ENCODE results near the gene GALNT13. TPM values are rescaled to one million over a fixed set of nuclear protein-coding genes. Genes with fewer than 3 reads are reported as not detected.

GALNT13 gene
- total RNA-seq, 1 donor from 2014 or later = not detected

DNA sequence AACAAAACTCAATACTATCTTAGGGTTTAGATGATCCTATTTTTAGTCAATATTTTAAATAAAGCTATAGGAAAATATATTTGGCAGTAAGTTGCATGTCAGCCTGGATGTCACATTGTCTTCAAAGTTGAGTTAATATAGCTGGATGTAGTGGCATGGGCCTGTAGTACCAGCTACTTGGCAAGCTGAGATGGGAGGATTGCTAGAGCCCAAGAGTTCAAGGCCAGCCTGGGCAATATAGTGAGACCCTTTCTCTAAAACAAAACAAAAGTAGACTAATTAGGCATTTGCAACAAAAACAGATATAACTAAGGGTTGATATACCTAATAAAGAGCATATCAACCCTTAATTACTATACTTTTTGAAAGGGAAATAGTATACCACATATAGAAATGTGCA is 572.2 kb downstream of the GALNT13 start:
- H3K4me3 Mint-ChIP-seq (ENCODE audit: low read depth) = no peak overlapping the region

DNA sequence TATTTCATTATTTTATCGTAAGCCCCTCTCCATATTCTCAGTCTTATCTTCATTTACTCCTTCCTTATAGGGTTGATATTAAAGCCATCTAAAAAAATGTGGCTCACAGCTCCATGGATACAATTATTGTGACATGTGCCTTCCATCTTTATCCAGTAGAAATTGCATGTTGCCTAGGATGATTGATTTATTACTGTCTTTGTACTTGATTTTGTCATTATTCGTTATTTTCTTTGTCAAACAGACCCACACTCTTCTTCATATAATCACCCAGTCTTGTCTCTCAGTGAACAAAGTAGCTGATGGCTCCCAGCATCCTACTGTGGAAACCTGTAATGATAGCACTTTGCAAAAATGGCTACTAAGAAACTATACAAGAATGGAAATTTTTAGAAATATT is 574.6 kb downstream of the GALNT13 start:
- Mint-ChIP-seq H3K4me1 (ENCODE audit: low read depth) (no peaks in the 10 kb centered on the region), H3K36me3 (ENCODE audit: low read depth) (no peaks in the 10 kb centered on the region), H3K4me3 (ENCODE audit: low read depth) (no peak overlapping the region), H3K27ac (no peak overlapping the region), H3K9me3 (no peaks in the 10 kb centered on the region), H3K27me3 (ENCODE audit: low read depth) (no peaks in the 10 kb centered on the region)
- intact Hi-C loops (cut with micrococcal nuclease) = no loop called here
- DNase-seq (ENCODE audit: low spot score) = no peak

More for the DNA sequence above, 572.2 kb downstream of the GALNT13 start:
- intact Hi-C loops (cut with micrococcal nuclease) = no loop called here
- Mint-ChIP-seq H3K36me3 (ENCODE audit: low read depth) (no peaks in the 10 kb centered on the region), H3K9me3 (no peaks in the 10 kb centered on the region), H3K27ac (no peak overlapping the region), H3K4me1 (ENCODE audit: low read depth) (no peaks in the 10 kb centered on the region), H3K27me3 (ENCODE audit: low read depth) (no peaks in the 10 kb centered on the region)
- no peak for DNase-seq (ENCODE audit: low spot score)

DNA sequence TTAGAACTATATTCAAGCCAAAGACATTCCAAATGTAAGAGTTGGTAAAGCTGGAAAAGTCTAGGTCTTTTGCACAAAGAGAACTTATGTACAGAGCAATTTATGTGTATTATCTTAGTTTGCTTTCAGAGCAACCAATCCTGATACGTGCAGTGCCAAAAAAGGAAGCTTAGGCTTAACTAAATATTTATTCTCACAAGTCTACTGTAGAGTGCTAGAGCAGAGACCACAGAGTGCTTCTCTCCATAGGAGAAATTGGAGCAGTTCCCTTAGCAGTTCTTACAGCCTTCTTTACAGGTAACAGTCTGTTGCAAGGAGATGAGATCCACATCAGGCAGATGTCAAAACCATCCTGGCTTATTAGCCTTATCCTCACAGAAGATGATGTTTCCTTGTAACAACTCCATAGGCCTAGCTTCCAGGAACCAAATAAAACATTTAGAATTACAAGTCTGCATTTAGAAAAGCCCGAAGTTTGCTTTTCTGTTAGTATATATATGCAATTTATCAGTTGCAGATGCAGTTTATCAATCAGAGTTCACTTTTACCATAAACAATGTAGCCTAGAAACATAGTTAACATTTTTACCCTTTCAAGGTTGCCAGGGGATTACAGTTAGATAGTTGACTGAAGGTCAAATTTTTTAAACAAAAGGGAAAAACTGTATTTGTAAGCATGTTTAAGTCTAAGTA is 576.2 kb downstream of the GALNT13 start:
- Mint-ChIP-seq H3K27ac (no peak overlapping the region), H3K36me3 (ENCODE audit: low read depth) (no peaks in the 10 kb centered on the region), H3K27me3 (ENCODE audit: low read depth) (no peaks in the 10 kb centered on the region), H3K9me3 (no peaks in the 10 kb centered on the region), H3K4me3 (ENCODE audit: low read depth) (no peak overlapping the region), H3K4me1 (ENCODE audit: low read depth) (no peaks in the 10 kb centered on the region)
- DNase-seq (ENCODE audit: low spot score) = no peak
- intact Hi-C loops (cut with micrococcal nuclease) = no loop called here

DNA sequence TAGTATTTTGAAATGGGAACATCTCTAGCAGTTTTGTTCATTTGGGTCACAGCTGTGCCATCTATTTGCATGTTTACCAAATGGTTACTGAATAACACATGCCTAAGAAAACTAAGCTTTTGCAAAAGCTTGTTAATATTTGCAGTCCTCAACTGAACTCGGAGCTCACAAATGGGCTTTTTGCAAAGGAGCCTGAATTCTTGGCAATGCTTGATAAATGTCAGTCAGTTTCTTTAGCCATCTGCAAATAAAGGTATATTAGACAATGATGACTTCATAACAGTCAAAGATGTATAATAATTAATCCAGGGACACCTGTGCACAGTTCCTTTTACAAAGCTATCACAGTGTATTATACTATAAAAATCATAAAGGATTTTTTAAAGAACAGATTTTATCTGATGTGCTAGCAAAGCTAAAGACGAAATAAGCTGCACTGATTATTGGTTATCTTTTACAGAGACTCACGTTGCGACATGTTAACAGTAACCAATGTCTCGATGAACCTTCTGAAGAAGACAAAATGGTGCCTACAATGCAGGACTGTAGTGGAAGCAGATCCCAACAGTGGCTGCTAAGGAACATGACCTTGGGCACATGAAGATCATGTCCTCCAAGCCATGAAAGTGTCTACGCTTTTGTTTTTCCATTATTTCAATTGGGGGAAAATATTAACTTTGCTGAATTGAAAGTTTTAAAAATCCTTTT is 578.4 kb downstream of the GALNT13 start:
- no peak for DNase-seq (ENCODE audit: low spot score)
- Mint-ChIP-seq H3K9me3 (no peaks in the 10 kb centered on the region), H3K36me3 (ENCODE audit: low read depth) (no peaks in the 10 kb centered on the region), H3K4me3 (ENCODE audit: low read depth) (no peak overlapping the region), H3K4me1 (ENCODE audit: low read depth) (no peaks in the 10 kb centered on the region), H3K27ac (no peak overlapping the region), H3K27me3 (ENCODE audit: low read depth) (no peaks in the 10 kb centered on the region)
- intact Hi-C loops (cut with micrococcal nuclease) = no loop called here

DNA sequence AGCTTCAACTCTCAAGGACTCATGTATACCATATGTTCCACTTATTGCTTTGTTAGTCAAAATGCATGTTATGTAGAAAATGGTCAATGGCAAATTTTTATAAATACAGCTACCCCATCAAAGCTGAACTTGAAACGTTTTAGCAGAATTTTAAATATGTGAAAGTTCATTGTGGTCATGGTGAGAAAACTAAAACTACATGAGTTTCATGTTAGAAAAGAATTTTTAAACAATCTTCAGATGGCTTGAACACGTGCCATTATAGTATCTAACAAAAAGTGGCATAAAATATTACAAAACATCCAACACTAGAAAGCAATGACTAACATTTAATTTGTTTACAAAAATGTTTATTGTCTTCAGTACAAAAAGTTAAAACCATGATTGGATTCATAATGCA is 580.7 kb downstream of the GALNT13 start:
- peaks cover 2% of the 10 kb centered on the region for H3K4me1 Mint-ChIP-seq (ENCODE audit: low read depth)
- H3K9me3 Mint-ChIP-seq = no peaks in the 10 kb centered on the region
- H3K27me3 Mint-ChIP-seq (ENCODE audit: low read depth) = no peaks in the 10 kb centered on the region
- no peak for DNase-seq (ENCODE audit: low spot score)
- no peaks in the 10 kb centered on the region for H3K36me3 Mint-ChIP-seq (ENCODE audit: low read depth)
- no peak overlapping the region for H3K4me3 Mint-ChIP-seq (ENCODE audit: low read depth)
- H3K27ac Mint-ChIP-seq = no peak overlapping the region
- intact Hi-C loops (cut with micrococcal nuclease) = no loop called here

DNA sequence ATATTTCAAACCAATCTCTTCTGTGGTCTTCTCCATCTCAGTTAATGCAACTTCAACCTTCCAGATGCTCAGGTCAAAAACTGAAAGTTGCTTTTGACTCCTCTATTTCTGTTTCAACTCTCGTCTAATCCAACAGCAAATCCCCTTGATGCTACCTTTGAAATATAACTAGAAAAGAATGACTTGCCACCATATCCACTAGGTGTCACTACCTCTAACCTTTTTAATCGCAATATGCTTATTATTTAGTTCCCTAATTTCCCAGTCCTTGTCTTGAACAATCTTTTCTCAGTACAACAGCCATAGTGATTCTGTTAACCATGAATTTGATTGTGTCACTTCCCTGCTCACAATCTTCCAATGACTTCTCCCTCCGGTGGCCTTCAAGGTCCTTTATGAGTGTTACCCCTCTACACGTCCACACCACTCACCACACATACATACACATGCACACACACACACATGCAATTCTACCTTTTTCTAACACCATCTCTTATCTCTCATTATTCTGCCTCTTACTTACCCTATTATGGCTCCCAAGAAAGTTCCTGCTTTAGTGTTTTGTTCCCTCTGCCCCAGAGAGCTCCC is 581.3 kb downstream of the GALNT13 start:
- H3K4me3 Mint-ChIP-seq (ENCODE audit: low read depth) = no peak overlapping the region
- intact Hi-C loops (cut with micrococcal nuclease) = no loop called here
- no peak for DNase-seq (ENCODE audit: low spot score)
- no peaks in the 10 kb centered on the region for H3K27me3 Mint-ChIP-seq (ENCODE audit: low read depth)
- no peaks in the 10 kb centered on the region for H3K9me3 Mint-ChIP-seq
- no peak overlapping the region for H3K27ac Mint-ChIP-seq
- peaks cover 2% of the 10 kb centered on the region for H3K4me1 Mint-ChIP-seq (ENCODE audit: low read depth)
- H3K36me3 Mint-ChIP-seq (ENCODE audit: low read depth) = no peaks in the 10 kb centered on the region

DNA sequence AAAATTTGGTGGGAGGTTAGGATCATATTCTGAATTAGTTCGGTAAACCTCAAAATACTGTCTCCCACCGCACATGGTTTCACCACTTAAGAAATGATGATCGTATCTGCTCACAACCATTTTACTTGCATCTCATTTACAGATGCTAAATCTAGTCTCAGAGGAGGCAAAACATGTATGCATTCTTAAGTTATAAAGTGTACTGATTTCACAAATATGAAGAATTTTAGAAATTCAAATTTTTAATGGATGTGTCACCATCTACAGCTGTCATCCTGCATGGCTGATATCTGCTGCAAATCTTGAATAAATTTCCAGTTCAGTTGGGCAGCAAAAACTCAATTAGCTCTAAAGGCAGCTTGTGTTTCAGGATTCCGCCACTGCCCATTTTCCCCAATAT is 583.4 kb downstream of the GALNT13 start:
- intact Hi-C loops (cut with micrococcal nuclease) = no loop called here
- H3K36me3 Mint-ChIP-seq (ENCODE audit: low read depth) = no peaks in the 10 kb centered on the region

DNA sequence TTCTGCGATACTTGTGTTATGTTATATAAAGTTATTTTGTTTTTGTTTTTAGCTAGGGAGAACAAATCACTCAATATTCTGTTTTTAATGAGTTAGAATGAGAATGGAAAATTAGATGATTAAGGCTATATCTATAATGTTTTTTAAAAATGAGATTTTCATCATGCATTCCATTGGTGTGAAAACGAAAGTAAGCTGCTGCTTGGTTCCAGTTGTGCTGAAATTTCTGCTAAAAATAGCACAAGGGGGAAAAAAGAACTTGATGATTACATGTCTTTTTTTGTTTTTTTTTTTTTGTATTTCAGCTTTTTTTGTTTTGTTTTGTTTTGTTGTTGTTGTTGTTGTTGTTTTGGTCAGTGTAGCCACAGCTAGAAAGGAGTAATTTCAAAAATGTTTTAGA is 584.1 kb downstream of the GALNT13 start:
- Mint-ChIP-seq H3K27ac (no peak overlapping the region), H3K27me3 (ENCODE audit: low read depth) (no peaks in the 10 kb centered on the region), H3K4me1 (ENCODE audit: low read depth) (peaks cover 2% of the 10 kb centered on the region), H3K9me3 (no peaks in the 10 kb centered on the region), H3K4me3 (ENCODE audit: low read depth) (no peak overlapping the region), H3K36me3 (ENCODE audit: low read depth) (no peaks in the 10 kb centered on the region)
- no peak for DNase-seq (ENCODE audit: low spot score)
- intact Hi-C loops (cut with micrococcal nuclease) = no loop called here

More for the DNA sequence above, 583.4 kb downstream of the GALNT13 start:
- H3K27me3 Mint-ChIP-seq (ENCODE audit: low read depth) = no peaks in the 10 kb centered on the region
- H3K4me1 Mint-ChIP-seq (ENCODE audit: low read depth) = peaks cover 2% of the 10 kb centered on the region
- H3K4me3 Mint-ChIP-seq (ENCODE audit: low read depth) = no peak overlapping the region
- no peaks in the 10 kb centered on the region for H3K9me3 Mint-ChIP-seq
- H3K27ac Mint-ChIP-seq = no peak overlapping the region
- DNase-seq (ENCODE audit: low spot score) = no peak

DNA sequence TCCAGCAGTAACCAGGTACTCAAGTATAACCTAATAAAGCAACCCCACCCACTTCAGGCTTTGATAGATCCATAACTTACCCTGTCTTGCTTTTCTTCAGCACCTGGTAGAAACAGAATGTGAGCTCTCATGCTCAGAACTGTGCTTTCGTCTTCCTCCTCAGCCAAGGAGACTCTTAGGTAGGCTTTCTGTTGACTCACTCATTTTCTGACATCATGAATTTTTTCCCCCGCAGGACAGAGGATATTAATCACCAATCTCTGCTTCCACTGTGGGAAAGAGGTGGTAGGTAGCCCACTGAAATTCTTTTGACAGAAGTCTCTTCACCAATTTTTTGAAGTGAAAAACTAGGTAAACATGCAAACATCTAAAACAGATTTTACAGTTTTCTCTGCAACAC is 585.6 kb downstream of the GALNT13 start:
- H3K36me3 Mint-ChIP-seq (ENCODE audit: low read depth) = no peaks in the 10 kb centered on the region
- H3K9me3 Mint-ChIP-seq = no peaks in the 10 kb centered on the region
- H3K27me3 Mint-ChIP-seq (ENCODE audit: low read depth) = no peaks in the 10 kb centered on the region
- DNase-seq (ENCODE audit: low spot score) = no peak
- H3K27ac Mint-ChIP-seq = no peak overlapping the region
- intact Hi-C loops (cut with micrococcal nuclease) = no loop called here
- H3K4me1 Mint-ChIP-seq (ENCODE audit: low read depth) = peaks cover 2% of the 10 kb centered on the region
- H3K4me3 Mint-ChIP-seq (ENCODE audit: low read depth) = no peak overlapping the region

DNA sequence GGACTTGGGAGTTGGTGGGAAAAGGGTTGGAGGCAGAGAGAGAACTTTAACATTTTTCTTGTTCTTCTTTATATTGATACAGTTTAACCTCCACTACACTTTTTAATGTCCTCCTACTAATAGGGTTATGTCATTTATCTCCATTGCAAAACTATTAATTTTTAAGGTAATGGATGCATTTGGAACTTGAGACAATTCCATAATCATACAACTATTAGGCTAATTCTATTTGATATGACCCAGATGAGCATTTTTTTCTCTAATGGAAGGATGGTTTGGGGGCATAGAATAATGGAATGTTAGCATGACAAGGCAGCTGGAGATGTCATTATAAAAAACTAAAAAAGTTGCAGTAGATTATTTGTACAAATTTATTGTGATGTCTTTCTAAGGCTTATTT is 587.6 kb downstream of the GALNT13 start:
- Mint-ChIP-seq H3K4me3 (ENCODE audit: low read depth) (no peak overlapping the region), H3K36me3 (ENCODE audit: low read depth) (no peaks in the 10 kb centered on the region), H3K27ac (no peak overlapping the region), H3K27me3 (ENCODE audit: low read depth) (no peaks in the 10 kb centered on the region), H3K4me1 (ENCODE audit: low read depth) (peaks cover 2% of the 10 kb centered on the region), H3K9me3 (no peaks in the 10 kb centered on the region)
- DNase-seq (ENCODE audit: low spot score) = no peak
- intact Hi-C loops (cut with micrococcal nuclease) = no loop called here

DNA sequence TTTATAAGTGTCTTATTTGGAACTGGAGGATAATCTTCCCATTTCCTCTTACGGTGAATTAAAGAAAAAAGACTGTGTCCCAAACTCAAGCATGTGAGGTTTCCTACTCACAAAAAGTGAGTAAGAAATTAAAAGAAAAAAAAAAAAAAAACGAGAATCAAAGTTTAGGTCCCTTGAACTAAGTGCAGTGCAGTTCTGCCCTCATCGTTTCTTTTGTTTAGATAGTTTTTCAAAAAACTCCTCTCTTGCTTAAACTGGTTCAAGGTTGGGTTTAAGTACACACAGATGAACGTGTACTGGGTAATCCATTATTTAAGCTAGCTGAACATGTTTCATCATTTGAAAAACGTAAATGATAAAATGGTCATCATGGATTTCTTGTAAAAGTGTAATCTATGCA is 590.9 kb downstream of the GALNT13 start:
- Mint-ChIP-seq H3K27me3 (ENCODE audit: low read depth) (no peaks in the 10 kb centered on the region), H3K27ac (no peak overlapping the region), H3K9me3 (no peaks in the 10 kb centered on the region), H3K36me3 (ENCODE audit: low read depth) (no peaks in the 10 kb centered on the region), H3K4me3 (ENCODE audit: low read depth) (no peak overlapping the region), H3K4me1 (ENCODE audit: low read depth) (no peaks in the 10 kb centered on the region)
- intact Hi-C loops (cut with micrococcal nuclease) = no loop called here
- DNase-seq (ENCODE audit: low spot score) = no peak

DNA sequence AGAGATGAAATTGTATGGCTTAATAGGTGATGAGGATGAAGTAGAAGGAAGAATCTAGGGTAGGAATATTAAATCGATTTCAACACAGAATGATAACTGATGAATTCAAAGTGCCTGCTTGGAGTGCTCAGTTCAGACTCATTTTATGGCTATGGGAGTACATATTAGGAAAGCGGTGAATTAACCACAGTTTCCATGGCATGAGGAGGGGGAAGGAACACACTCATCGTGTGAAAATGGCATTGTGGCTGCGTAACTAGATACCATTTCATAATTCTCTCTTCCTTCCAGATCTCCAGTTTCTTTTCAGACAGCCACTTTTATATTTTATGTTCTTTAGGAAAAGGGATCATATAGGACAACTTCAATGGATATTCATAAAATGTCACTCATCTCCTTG is 594.5 kb downstream of the GALNT13 start:
- H3K27me3 Mint-ChIP-seq (ENCODE audit: low read depth) = no peaks in the 10 kb centered on the region
- H3K4me3 Mint-ChIP-seq (ENCODE audit: low read depth) = no peak overlapping the region
- H3K9me3 Mint-ChIP-seq = no peaks in the 10 kb centered on the region
- no peak for DNase-seq (ENCODE audit: low spot score)
- intact Hi-C loops (cut with micrococcal nuclease) = no loop called here
- H3K27ac Mint-ChIP-seq = no peak overlapping the region
- H3K36me3 Mint-ChIP-seq (ENCODE audit: low read depth) = no peaks in the 10 kb centered on the region
- H3K4me1 Mint-ChIP-seq (ENCODE audit: low read depth) = no peaks in the 10 kb centered on the region

DNA sequence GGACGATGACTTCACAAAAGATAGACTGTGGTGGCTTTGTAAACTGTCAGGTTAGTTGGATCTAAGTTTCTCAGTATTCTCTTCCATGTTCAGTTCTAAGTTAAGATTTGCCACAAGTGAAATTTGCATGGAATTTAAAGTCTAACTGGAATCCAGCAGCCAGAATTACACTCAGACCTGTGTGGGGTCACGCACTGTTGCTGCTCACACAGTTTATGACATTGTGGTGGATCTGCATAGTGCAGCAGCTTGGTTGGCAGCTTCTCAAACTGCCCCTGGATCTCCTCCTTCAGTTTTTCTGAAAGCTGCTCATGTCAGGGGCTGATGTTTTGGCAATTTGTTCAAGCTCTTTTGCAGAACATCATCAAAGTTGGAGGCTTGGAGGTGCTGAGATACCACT is 598.7 kb downstream of the GALNT13 start:
- Mint-ChIP-seq H3K4me3 (ENCODE audit: low read depth) (no peak overlapping the region), H3K36me3 (ENCODE audit: low read depth) (no peaks in the 10 kb centered on the region)

More for the DNA sequence above, 598.7 kb downstream of the GALNT13 start:
- intact Hi-C loops (cut with micrococcal nuclease) = no loop called here
- Mint-ChIP-seq H3K9me3 (no peaks in the 10 kb centered on the region), H3K27me3 (ENCODE audit: low read depth) (no peaks in the 10 kb centered on the region), H3K27ac (no peak overlapping the region), H3K4me1 (ENCODE audit: low read depth) (no peaks in the 10 kb centered on the region)
- no peak for DNase-seq (ENCODE audit: low spot score)

Measured in activated T-helper 2 cell treated with anti-CD3 and anti-CD28 coated beads, Interferon-gamma antibody, Interleukin-2, Interleukin-4, amounts not matched to agents 10 μg/mL and 5 μg/mL and 100 μg/mL, durations not matched to agents 14 hours and 24 hours and 36 hours (primary cell).